Chondrocyte (in vitro differentiated cells): ENCODE measurements around the gene IRGC. TPM values are rescaled to one million over a fixed set of nuclear protein-coding genes. Genes with fewer than 3 reads are reported as not detected.

ENCODE experiments used
- DNase-seq: peaks from one replicate; pipeline ENCODE4 v3.0.0; 2021; ENCODE audit warnings: mixed read lengths, low spot score
- H3K27ac Mint-ChIP-seq: one replicate; pipeline ENCODE4 v1.8.0; 2021; ENCODE audit warnings: mild to moderate bottlenecking, moderate library complexity, mixed read lengths; ENCODE audit not compliant: unreplicated experiment
- H3K27me3 Mint-ChIP-seq: 2 replicates; pipeline ENCODE4 v1.8.0; 2021; ENCODE audit warnings: low read depth, mixed read lengths
- H3K36me3 Mint-ChIP-seq: 2 replicates; pipeline ENCODE4 v1.8.0; 2021; ENCODE audit warnings: low read depth, mixed read lengths
- H3K4me1 Mint-ChIP-seq: 2 replicates; pipeline ENCODE4 v1.8.0; 2021; ENCODE audit warnings: low read depth, mild to moderate bottlenecking, mixed read lengths
- H3K4me3 Mint-ChIP-seq: one replicate; pipeline ENCODE4 v1.8.0; 2021; ENCODE audit warnings: mild to moderate bottlenecking, moderate library complexity, mixed read lengths; ENCODE audit not compliant: unreplicated experiment
- H3K9me3 Mint-ChIP-seq: 2 replicates; pipeline ENCODE4 v1.8.0; 2021; ENCODE audit warnings: low read depth, mixed read lengths
- total RNA-seq: library from RNA; stranded (reverse); gene quantifications from 3 replicates; pipeline ENCODE4 v1.2.1, GENCODE V29; 2021
- TF ChIP-seq, protein P1 (sequence below): fragments of 200-600 bp; sonication (generic); IDR thresholded peaks from 2 replicates; pipeline ENCODE4 v1.5.0; 2021; ENCODE audit warnings: antibody characterized with exemption, mild to moderate bottlenecking, moderate library complexity

Gene IRGC
- total RNA-seq, 1 donor from 2014 or later: not detected

DNA sequence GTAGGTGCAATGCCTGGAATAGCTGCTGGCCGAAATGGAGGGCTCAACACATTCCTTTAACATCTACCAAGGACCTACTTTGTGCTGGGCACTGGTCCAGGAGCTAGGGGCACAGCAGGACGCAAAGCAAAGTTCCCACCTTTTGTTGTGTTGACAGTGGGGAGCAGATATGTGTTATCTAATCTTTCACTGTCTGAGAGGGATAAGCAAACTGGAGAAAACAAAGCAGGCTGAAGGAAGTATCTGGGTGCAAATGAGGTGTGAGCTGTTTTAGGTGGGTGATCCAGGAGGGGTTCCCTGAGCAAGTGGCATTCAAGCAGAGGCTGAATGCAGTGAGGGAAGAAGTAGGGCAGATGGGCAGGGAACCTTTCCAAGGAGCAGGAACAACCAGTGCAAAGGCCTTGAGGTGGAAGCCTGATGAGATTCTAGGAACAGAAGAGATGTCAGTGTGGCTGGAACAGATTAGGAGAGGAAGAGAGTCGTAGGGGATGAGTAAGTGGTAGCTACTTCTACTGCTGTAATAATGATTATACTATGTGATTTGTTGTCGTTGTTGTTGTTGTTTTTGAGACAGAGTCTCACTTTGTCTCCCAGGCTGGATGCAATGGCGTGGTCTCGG, 43.7 kb upstream of the IRGC start:
- H3K27ac Mint-ChIP-seq: no peak overlapping the region

DNA sequence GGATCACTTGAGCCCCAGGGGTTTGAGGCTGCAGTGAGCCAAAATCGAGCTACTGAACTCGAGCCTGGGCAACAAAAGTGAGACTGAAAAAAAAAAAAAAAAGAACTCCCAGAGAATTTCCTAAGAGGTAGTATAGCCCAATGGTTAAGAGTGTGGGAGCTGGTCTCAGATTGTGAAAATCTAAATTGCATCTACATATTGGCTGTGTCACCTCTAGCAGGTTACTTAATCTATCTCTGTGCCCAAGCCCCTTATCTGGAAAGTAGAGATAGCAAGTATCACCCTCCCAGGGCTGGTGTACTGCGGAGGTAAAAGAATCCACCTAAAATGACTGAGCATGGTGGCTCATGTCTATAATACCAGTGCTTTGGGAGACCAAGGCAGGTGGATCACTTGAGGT, 42.2 kb upstream of the IRGC start:
- no peak for DNase-seq
- TF ChIP-seq, protein P1, sequence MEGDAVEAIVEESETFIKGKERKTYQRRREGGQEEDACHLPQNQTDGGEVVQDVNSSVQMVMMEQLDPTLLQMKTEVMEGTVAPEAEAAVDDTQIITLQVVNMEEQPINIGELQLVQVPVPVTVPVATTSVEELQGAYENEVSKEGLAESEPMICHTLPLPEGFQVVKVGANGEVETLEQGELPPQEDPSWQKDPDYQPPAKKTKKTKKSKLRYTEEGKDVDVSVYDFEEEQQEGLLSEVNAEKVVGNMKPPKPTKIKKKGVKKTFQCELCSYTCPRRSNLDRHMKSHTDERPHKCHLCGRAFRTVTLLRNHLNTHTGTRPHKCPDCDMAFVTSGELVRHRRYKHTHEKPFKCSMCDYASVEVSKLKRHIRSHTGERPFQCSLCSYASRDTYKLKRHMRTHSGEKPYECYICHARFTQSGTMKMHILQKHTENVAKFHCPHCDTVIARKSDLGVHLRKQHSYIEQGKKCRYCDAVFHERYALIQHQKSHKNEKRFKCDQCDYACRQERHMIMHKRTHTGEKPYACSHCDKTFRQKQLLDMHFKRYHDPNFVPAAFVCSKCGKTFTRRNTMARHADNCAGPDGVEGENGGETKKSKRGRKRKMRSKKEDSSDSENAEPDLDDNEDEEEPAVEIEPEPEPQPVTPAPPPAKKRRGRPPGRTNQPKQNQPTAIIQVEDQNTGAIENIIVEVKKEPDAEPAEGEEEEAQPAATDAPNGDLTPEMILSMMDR: no peak
- Mint-ChIP-seq H3K4me3 (no peak overlapping the region), H3K9me3 (no peaks in the 10 kb centered on the region), H3K27ac (no peak overlapping the region), H3K4me1 (peaks cover 21% of the 10 kb centered on the region), H3K36me3 (no peaks in the 10 kb centered on the region), H3K27me3 (no peaks in the 10 kb centered on the region)

More for the DNA sequence above, 43.7 kb upstream of the IRGC start:
- H3K36me3 Mint-ChIP-seq: peaks cover 2% of the 10 kb centered on the region
- TF ChIP-seq, protein P1: no peak
- H3K27me3 Mint-ChIP-seq: no peaks in the 10 kb centered on the region
- DNase-seq: no peak
- peaks cover 31% of the 10 kb centered on the region for H3K4me1 Mint-ChIP-seq
- H3K4me3 Mint-ChIP-seq: no peak overlapping the region
- no peaks in the 10 kb centered on the region for H3K9me3 Mint-ChIP-seq

DNA sequence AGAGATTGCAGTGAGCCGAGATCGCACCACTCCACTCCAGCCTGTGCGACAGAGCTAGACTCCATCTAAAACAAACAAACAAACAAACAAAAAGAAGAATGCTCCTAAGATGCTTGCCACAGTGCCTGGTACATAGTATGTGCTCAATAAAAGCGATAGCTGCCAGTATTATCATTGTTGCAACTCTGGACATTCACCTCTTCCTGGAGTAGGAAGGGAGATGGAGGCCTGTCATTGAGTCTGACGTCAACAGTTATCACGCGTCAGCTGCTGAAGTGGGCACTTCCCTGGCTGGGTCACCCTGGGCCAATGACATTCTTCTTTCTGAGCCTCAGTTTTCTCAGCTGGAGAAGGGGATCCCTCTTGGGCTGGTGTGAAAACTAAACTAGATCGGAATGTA, 41.7 kb upstream of the IRGC start:
- H3K4me1 Mint-ChIP-seq: peaks cover 20% of the 10 kb centered on the region
- no peak overlapping the region for H3K4me3 Mint-ChIP-seq
- no peaks in the 10 kb centered on the region for H3K9me3 Mint-ChIP-seq
- no peaks in the 10 kb centered on the region for H3K27me3 Mint-ChIP-seq
- H3K27ac Mint-ChIP-seq: no peak overlapping the region
- no peaks in the 10 kb centered on the region for H3K36me3 Mint-ChIP-seq
- TF ChIP-seq, protein P1: no peak
- DNase-seq: no peak

DNA sequence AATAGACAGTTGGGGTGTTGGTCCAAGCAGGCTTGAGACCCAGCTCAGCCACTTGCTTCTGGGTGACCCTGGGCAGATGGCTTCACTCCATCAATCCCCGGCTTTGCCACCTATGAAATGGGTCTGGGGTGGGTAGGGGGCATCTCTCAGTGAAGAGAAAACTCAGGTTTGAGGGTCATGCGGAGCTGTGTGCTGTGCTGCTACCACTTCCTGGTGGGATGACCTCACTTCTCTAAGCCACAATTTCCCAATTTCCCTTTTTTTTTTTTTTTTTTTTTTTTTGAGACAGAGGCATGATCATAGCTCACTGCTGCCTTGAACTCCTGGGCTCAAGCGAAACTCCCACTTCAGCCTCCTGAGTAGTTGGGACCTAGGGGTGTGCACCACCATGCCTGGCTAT, 41.3 kb upstream of the IRGC start:
- Mint-ChIP-seq H3K27me3 (no peaks in the 10 kb centered on the region), H3K4me3 (no peak overlapping the region), H3K36me3 (no peaks in the 10 kb centered on the region), H3K4me1 (peaks cover 17% of the 10 kb centered on the region), H3K27ac (no peak overlapping the region), H3K9me3 (no peaks in the 10 kb centered on the region)
- TF ChIP-seq, protein P1: no peak
- no peak for DNase-seq

DNA sequence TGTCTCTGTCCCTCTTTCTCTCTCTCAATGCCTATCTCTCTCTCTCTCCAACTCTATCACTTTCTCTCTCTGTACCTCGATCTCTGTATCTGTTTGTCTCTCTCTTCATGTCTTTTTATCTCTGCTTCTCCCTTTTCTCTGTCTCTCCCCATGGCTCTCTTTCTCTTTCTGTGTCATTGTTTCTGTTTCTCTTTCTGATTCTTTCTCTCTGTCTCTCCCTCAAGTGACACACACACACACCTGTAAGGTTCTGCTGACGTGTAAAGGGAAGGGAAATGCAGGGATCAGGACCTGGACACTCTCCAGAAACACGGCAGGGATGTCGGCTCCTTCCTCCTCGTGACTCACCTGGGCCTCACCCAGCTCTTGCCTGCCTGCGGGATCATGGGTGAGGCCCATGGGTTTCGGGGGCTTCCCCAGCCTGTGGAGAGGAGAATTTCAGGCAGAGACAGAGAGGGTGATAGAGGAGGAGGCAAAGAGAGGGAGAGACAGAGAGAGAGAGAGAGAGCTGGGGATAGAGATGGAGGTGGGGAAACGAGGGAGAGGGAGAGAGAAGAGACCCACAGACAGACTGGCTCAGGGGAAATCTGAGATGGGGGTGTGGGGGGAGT, 40.5 kb upstream of the IRGC start:
- H3K4me1 Mint-ChIP-seq: peaks cover 9% of the 10 kb centered on the region
- TF ChIP-seq, protein P1: no peak
- H3K36me3 Mint-ChIP-seq: no peaks in the 10 kb centered on the region
- no peak overlapping the region for H3K27ac Mint-ChIP-seq
- no peaks in the 10 kb centered on the region for H3K27me3 Mint-ChIP-seq
- no peak overlapping the region for H3K4me3 Mint-ChIP-seq
- no peaks in the 10 kb centered on the region for H3K9me3 Mint-ChIP-seq
- no peak for DNase-seq
